Measurements from ENCODE around the gene URB1. TPM values are rescaled to one million over a fixed set of nuclear protein-coding genes. Genes with fewer than 3 reads are reported as not detected.

URB1 gene
- total and polyA plus RNA-seq, 8 donors = 11.4 to 15.7 (median 14.2) TPM

- Histone ChIP-seq H3K4me3 (no peak overlapping the region), H3K27me3 (no peaks in the 10 kb centered on the region), H3K4me1 (no peaks in the 10 kb centered on the region), H3K9me3 (no peaks in the 10 kb centered on the region), H3K27ac (no peak overlapping the region), H3K36me3 (no peaks in the 10 kb centered on the region)
- peak; percentile 49 for ATAC-seq
- no peak for TF ChIP-seq CTCF (IDR thresholded peaks at IDR 0.05)
- DNase-seq = no peak
- intact Hi-C loops (cut with DNase I) = no loop called here
Measured at GRCh38 chr21:32298148-32298559, 94.7 kb downstream of the URB1 start.

- TF ChIP-seq CTCF (IDR thresholded peaks at IDR 0.05) = no peak
- no peak overlapping the region for H3K4me3 ChIP-seq
- no peak overlapping the region for H3K27ac ChIP-seq
- ATAC-seq (no peak), DNase-seq (no peak)
- no peaks in the 10 kb centered on the region for H3K36me3 ChIP-seq
- no peaks in the 10 kb centered on the region for H3K9me3 ChIP-seq
- H3K4me1 ChIP-seq = no peaks in the 10 kb centered on the region
- no peaks in the 10 kb centered on the region for H3K27me3 ChIP-seq
- intact Hi-C loops (cut with DNase I) = no loop called here
Measured at GRCh38 chr21:32297449-32297848, 95.4 kb downstream of the URB1 start.

GRCh38 chr21:32285476-32285875 is 107.3 kb downstream of the URB1 start:
- no peak overlapping the region for H3K27ac ChIP-seq
- no peaks in the 10 kb centered on the region for H3K4me1 ChIP-seq
- intact Hi-C loops (cut with DNase I) = no loop called here
- no peak for TF ChIP-seq CTCF (IDR thresholded peaks at IDR 0.05)
- no peak overlapping the region for H3K4me3 ChIP-seq
- no peaks in the 10 kb centered on the region for H3K9me3 ChIP-seq
- no peaks in the 10 kb centered on the region for H3K27me3 ChIP-seq
- DNase-seq (no peak), ATAC-seq (no peak)
- H3K36me3 ChIP-seq = no peaks in the 10 kb centered on the region

- Histone ChIP-seq H3K27me3 (no peaks in the 10 kb centered on the region), H3K4me3 (no peak overlapping the region), H3K9me3 (no peaks in the 10 kb centered on the region), H3K36me3 (no peaks in the 10 kb centered on the region), H3K4me1 (peaks cover 5 to 15% of the 10 kb centered on the region in 2 donors), H3K27ac (no peak overlapping the region)
- TF ChIP-seq CTCF (IDR thresholded peaks at IDR 0.05) = no peak
- ATAC-seq (no peak), DNase-seq (no peak)
- intact Hi-C loops (cut with DNase I) = no loop called here
Measured at GRCh38 chr21:32282992-32283391, 109.8 kb downstream of the URB1 start.

GRCh38 chr21:32281531-32281930 is 111.3 kb downstream of the URB1 start:
- no peaks in the 10 kb centered on the region for H3K9me3 ChIP-seq
- DNase-seq (no peak), ATAC-seq (no peak)
- H3K4me1 ChIP-seq = peaks cover 8 to 23% of the 10 kb centered on the region in 2 donors
- H3K27ac ChIP-seq = no peak overlapping the region
- no peaks in the 10 kb centered on the region for H3K36me3 ChIP-seq
- no peaks in the 10 kb centered on the region for H3K27me3 ChIP-seq
- intact Hi-C loops (cut with DNase I) = no loop called here
- no peak overlapping the region for H3K4me3 ChIP-seq
- TF ChIP-seq CTCF (IDR thresholded peaks at IDR 0.05) = no peak
